Cardiac fibroblast (primary cell): ENCODE measurements around the gene ALKBH5.

Experiments
- DNase-seq, 2 donors: peaks; one replicate each; pipeline versions ENCODE4 v3.0.0 to v3.0.0-alpha.2; 2010; ENCODE audit warnings: low read depth in 2 of 2
- H3K4me3 ChIP-seq, 2 donors: replicated peaks in 1 of 2; 1 replicate in 1 of 2; 2 replicates in 1 of 2; pipeline ENCODE4 v1.5.1; 2011; ENCODE audit warnings: low read depth in 2 of 2, low read length in 2 of 2, mild to moderate bottlenecking in 2 of 2, moderate library complexity in 1 of 2
- TF ChIP-seq, protein P1 (sequence below): IDR thresholded peaks from one replicate; pipeline ENCODE4 v1.5.1; 2011; ENCODE audit warnings: low read depth, mild to moderate bottlenecking, low read length, inconsistent platforms

The ALKBH5 gene

DNA sequence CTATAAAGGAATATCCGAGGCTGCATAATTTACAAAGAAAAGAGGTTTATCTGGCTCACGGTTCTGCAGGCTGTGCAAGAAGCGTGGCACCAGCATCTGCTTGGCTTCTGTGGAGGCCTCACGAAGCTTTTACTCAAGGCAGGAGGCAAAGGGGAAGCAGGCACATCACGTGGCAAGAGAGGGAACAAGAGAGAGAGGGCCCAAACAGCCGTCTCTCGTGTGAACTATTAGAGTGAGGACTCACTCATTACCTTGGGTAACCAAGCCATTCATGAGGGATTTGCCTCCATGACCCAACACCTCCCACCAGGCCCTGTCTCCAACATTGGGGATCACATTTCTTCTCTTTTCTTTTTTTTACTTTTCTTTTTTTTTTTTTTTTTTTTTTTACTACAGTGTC lies 7.5 kb upstream of the ALKBH5 start:
- no peak overlapping the region for H3K4me3 ChIP-seq
- DNase-seq: no peak
- TF ChIP-seq, protein P1, sequence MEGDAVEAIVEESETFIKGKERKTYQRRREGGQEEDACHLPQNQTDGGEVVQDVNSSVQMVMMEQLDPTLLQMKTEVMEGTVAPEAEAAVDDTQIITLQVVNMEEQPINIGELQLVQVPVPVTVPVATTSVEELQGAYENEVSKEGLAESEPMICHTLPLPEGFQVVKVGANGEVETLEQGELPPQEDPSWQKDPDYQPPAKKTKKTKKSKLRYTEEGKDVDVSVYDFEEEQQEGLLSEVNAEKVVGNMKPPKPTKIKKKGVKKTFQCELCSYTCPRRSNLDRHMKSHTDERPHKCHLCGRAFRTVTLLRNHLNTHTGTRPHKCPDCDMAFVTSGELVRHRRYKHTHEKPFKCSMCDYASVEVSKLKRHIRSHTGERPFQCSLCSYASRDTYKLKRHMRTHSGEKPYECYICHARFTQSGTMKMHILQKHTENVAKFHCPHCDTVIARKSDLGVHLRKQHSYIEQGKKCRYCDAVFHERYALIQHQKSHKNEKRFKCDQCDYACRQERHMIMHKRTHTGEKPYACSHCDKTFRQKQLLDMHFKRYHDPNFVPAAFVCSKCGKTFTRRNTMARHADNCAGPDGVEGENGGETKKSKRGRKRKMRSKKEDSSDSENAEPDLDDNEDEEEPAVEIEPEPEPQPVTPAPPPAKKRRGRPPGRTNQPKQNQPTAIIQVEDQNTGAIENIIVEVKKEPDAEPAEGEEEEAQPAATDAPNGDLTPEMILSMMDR: no peak

DNA sequence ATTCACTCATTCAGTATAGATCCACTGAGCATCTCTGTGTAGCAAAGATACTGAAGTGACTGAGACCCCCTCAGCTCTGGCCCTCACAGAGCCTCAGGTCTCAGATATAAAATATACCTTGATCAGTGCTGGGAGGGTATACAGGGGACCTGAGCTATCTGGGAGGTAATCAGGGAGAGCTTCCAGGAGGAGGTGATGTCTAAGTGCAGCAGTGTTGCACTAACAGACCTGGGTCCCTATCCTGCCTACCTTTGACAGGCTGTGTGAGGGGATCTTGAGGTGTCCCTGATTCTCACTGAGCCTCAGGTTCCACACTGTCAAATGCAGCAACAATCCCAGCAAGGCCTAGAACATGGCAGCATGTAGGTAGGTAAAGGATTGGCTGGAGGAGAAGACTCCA lies 6.5 kb upstream of the ALKBH5 start:
- no peak for DNase-seq
- TF ChIP-seq, protein P1: no peak
- H3K4me3 ChIP-seq: no peak overlapping the region

DNA sequence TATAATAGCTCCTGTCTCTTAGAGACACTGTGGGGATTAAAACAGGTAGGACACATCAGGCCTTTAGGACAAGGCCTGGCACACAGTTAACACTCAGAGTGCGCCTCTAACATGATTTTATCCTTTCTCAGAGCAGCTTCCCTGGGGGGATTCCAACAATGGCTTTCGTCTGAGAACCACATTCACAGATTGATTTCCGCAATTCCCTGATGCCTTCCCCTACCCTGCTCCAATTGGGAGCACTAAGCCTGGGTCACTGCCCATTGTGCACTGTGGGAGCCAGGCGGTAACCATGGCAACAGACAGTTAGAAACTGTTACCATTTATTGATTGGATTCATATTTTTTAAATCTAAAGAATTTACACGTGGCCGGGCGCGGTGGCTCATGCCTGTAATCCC lies 5.9 kb upstream of the ALKBH5 start:
- no peak overlapping the region for H3K4me3 ChIP-seq
- TF ChIP-seq, protein P1: no peak
- no peak for DNase-seq

DNA sequence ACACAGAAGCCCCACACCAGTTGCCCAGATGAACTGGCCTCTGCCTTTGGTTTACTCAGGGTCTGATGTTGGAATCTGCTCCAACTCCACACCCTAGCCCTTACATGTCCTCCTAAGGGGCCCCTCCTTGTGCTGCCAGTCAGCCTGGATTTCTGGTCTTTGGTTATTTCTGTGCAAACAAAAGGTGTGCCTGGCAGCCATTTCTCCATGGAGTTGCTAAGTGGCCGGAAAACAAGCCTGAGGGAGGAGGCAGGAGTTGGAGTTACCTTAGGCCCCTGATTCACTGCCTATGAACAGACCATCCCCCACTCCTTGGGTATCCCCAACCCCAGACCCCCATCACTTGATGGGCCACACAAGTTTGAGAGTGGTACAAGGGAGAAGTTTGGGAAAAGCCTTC lies 4.4 kb upstream of the ALKBH5 start:
- no peak overlapping the region for H3K4me3 ChIP-seq
- DNase-seq: no peak
- TF ChIP-seq, protein P1: no peak

DNA sequence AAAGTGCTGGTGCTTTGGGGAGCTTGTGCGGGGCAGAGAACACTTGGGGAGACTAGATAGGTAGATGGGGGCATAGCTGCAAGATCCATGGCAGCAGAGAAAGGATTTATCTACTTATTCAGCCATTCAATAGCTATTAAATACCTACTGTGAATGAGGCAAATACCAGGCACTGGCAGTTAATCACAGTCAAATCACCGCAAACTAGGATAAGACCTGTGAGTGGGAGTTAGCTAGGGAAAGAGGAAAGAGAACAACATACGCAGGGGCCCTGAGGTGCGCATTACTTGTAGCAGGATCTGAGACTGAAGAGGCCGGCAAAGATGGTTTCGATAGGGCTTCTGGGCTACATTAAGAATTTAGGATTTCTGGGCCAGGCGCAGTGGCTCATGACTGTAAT lies 3.8 kb upstream of the ALKBH5 start:
- TF ChIP-seq, protein P1: no peak
- DNase-seq: no peak
- H3K4me3 ChIP-seq: no peak overlapping the region

DNA sequence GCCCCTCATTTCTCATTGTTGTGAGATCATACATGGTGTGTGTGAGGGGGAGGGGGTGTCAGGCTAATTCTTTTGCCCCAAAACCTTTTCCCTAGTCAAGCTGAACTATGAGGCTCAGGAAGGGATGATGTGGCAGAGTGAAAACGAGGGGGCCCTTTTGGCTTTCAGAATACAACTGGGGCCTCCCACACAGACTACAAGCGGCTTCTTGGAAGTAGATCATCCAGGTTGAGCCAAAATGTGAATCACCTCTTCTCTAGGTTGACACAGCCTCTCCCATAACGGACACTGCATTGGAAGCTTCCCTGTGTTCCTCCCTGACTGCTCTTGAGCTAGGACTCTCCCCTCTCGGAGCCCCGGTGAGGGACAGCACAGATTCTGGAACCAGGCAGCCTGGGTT lies 2.3 kb upstream of the ALKBH5 start:
- no peak overlapping the region for H3K4me3 ChIP-seq
- TF ChIP-seq, protein P1: no peak
- peak; percentile 49 to 52 for DNase-seq
